IPS-11a (cell line): ENCODE measurements around the gene TAGAP.

Source experiments
- H3K4me3 ChIP-seq: one replicate; pipeline ENCODE4 v1.5.1; 2013; ENCODE audit warnings: low read depth, low read length, control low read depth

Gene TAGAP

DNA sequence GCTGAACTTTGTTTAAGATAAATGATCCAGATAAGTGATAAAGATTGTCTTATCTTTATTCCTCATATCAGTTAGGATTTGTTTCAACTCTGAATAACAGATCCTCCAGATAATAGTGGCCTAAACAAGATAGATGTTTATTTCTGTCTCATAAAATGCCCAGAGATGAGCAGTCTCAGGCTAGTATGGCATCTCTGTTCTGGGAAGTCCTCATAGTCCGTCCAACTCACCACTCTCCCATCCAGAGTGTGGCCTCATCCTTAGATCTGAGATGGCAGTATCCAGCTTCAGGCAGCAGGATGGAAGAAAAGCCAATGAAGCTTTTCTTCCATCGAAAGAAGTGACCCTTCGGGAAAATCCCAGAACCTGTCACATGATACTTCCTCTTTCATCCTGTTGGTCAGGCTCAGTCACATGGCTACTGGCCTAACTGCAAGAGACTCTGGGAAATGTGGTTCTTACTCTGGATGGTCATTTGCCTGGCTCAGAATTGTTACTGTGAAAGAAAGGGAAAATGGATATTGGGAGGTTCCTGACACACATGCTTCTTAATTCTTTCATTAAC is 29.4 kb upstream of the TAGAP start:
- peak overlapping the region; percentile 31 for H3K4me3 ChIP-seq

DNA sequence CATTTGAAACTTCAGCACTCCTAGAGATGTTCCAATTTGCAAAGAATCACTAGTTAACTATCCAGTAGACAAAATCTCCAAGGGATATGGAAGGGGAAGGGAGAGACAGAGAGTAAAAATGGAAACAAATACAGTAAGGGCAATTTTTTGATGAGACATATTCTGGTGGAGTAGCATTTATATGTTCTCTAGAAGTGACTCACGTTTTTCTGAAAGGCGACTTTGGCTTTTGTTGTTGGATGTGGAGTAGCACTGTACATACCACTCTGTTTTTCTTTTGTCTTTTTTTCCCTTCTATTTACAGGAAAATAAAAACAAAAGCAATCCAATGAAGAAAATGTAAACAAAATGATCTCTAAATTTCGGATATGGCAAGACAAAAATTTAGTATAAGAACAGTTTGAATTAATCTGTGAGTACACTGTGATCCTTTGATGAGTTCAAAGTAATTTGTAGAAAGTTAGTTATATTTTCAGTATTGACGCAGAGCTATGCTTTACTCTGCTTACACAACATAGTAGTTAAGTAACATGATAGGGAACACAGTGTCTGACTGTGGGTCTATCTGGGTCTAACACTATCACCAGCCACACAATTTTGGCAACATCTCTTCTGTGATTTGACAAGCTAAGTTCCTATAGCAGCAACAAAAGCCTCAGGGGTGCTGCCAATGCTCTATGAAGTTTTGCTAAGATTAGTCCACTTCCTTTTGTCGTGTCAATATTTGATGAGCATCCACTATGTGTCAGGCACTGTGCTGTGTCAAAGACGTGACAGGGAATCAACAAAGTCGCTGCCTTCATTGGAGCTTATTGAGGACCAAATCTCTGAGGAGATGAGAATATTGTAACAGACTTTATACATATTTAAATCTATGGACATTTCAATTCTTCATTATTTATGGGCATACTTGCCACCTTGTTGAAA is 27.3 kb upstream of the TAGAP start:
- H3K4me3 ChIP-seq, result no peak overlapping the region

DNA sequence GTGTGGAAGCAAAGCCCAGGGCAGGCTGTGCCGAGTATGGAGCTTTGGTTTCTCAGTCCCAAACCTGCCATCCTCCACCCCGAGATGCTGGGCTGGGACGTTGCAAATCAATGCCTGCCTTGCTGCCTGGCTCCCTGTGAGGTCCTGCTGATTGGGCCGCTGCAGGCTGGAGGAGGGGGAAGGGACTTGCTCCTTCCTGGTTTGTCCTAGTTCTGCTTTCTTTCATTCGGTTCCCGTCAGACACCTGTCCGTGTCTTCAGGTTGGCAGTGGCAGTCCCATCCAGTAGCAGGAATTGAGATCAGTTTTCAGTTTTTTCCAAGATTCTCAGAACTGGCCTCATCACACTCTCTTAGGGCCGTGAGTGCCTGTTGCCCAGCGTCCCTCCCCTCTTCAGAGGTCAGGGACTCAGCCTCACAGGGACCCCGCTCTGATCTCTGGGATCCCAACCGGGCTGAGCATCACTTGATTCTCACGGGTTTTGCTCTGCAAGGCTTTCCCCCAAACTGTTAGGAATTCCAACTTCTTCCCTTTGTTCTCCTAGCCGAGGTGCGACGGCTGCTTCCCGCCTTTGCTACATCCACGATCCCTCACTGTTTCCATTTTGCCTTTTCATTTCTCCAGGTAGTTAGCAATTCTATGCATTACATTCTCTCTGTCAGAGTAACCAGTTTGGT is 24.2 kb upstream of the TAGAP start:
- no peak overlapping the region for H3K4me3 ChIP-seq

DNA sequence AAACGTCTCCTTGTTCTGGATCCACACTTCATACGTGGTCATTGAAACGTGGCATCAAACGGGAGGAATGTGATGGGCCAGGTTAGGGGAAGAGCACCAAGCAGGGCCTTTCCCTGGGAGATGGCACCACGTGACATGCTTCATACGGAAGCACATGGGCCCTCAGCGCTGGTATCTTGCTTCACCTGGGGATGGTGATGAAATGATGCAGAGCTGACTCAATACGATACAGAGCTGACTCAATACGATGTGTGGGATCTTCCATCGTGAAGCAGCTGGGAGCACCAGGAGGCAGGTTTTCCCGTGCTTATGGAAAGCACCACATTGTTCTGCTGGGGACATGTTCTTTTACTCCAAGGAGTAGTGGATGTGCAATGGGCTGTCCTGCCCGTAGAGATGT is 22.5 kb upstream of the TAGAP start:
- H3K4me3 ChIP-seq, result no peak overlapping the region

DNA sequence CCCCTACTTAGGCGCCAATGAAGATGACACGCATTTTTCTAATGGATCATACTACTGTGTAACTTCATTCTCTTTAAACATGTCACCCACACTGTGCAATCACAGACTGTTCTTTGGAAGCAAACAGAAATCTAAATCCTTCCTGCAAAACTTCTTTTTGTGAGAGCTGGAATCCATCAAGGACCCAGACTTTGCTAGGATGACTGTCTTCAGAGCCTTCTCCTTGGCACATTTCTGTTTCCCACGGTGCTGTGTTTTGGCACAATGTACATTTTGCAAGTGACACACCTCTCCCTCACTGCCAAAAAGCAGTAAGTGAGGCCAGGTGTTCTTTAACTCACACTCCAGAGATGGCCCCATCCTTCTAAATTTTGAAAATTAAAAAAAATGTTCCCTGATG is 21.7 kb upstream of the TAGAP start:
- H3K4me3 ChIP-seq, result no peak overlapping the region

DNA sequence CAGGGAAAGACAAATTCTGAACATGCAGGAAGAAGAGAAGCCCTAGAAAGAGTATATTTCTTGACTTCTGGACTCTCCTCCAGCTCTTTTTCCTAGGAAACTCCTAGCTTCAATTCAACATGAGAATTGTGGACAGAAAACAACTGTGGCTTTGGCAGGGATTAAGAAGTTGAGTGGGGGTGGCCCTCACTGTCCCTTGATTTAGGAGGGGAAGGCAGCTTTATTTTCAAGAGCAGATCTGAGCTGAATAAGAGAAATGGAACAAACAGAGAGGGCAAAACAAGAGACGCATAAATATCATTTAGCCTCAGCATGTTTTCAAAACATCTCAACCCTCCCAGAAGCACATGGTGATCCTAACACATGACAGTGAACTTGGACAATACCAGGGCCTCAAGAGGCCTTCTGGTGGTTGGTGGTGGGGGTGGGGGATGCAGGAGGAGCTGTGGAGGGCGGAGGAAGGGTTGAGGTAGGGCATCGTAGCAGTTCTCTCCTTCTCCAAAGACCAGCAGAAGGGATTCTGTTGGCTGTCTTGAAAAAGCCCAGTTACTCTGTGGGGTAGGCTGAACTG is 21.1 kb upstream of the TAGAP start:
- H3K4me3 ChIP-seq, result no peak overlapping the region

DNA sequence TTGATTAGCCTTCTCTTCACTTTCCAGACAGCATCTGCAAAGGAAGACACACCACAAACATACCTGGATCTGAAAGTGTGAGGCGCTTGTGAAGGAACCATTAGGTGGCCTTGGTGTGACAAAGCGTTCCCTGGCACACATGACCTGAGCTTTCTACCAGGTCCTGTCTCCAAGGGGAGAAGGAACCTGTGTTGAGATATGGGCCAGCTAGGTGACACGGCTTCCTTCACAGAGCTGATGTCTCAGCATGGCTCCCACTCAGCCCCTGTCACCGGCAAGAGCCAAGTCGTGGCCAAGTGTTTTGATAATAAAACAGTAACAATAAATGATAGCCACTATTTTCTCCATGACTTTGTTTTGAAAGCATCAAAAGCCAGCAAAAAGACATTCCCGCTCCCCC is 20.3 kb upstream of the TAGAP start:
- no peak overlapping the region for H3K4me3 ChIP-seq

DNA sequence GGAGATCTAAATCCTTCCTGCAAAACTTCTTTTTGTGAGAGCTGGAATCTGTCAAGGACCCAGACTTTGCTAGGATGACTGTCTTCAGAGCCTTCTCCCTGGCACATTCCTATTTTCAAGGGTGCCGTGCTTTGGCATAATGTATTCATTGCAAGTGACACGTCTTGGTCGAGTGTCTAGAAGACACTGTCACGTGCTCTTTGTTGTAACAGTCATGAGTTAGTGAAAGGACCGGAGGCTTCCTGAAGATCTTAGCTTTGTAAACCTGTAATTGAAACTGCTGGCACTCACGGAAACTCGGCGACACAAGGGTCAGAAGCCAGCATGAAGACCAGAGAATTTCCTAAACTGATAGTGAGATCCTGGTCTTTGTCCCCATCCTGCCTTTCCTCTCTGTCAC is 19.7 kb upstream of the TAGAP start:
- H3K4me3 ChIP-seq, result no peak overlapping the region

DNA sequence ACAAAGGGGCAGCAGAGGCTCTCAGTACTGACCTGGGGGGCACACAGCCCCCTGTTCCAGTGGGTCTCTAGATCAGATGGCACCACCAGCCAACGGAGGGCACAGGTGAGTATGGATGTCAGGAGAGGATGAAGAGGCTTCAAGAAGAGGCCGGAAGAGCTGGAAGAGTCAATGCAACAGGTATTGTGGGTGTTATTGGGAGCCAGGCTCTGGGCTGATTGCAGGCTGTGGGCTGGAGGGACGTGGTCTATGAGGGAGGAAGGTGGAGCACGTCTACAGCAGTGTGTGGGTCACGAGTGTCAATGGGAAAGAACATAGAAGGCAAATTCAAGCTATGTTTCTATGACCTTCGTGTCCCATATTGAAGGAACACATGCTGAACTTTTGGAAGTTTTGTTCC is 18.8 kb upstream of the TAGAP start:
- H3K4me3 ChIP-seq, result no peak overlapping the region

DNA sequence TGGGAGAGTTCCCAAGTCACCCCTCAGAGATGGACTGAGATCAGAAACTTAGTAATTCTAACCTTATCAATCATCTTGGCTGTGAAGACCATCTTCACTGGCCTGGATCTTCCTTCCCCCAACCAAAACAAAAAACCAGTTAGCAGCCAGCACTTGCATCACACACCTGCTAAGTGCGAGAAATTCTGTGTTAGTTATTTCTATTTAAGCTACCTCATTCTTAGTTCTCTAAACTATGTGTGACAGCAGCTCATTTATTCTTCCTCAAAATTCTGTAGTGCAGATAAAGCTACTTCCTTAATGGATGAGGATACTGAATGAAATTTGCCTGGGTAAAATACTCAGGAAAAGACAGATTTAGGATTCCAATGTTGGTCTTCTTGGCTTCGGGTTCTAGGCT is 18.2 kb upstream of the TAGAP start:
- H3K4me3 ChIP-seq, result no peak overlapping the region

DNA sequence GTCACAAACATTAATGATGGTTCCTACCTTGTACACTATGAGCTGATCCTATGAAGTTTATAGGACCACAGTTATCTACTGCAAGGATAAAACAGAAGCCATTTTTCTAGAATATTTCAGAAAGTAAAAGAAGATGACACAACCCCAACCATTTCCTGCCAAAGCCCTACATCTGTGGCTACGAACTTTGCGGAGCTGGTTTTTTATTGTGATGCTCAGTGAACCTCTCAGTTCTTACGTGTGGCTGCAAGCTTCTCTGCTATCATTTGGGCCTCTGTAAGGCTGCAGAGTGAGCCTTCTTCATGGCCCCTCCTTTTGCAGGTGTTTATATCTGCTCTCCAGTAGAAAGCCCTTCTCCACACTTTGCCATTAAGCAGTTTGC is 17.8 kb upstream of the TAGAP start:
- H3K4me3 ChIP-seq, result no peak overlapping the region

DNA sequence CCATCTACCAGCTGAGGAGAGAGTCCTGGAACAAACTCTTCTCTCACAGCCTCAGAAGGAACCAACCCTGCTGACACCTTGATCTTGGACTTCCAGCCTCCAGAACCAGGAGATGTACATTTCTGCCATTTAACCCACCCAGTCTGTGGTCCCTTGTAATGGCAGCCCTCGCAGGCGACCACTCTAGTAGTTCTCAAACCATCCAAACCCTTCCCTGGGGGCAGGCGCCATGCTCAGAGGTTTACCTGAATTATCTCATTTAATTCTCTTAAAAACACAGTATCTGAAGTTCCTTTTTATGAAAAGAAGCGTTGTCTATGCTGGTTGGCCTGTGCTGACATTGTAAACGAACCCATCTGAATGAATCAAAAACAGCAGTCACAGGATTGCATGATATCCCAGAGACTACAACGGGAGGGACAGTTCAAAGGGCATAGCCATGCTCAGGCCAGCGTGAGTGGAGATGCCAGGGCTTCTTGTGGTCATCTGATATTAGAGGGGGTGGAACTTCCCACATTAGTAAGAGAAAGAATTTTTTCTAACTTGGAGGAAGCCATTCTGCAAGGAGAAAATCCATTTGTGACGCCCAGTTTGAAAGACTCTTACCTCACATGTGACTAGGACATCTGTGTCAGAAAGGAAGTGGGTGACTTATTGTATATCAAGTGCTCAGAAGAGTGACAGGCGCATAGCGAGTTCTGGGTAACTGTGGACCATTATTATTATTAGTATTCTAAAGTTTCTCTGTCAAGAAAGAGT is 17.2 kb upstream of the TAGAP start:
- no peak overlapping the region for H3K4me3 ChIP-seq

DNA sequence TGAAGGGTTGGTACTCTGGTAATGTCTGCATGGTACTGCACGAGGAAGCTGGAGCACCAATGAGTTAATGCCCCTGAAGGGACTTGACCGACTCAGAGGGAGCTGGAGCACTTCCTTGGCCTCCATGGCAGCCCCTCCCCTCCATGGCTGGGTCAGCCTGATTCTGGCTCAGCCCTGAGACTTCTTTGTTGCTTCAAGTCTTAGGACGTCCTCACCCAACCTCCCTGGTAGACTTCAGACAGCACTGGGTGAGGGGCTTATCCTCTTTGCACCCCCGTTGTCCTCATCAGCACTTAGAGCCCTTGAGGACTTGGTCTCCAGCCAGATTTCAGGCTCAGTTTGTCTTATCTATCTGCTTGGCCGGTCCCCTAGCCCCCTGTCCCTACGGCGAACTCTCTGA is 16.4 kb upstream of the TAGAP start:
- H3K4me3 ChIP-seq, result no peak overlapping the region

DNA sequence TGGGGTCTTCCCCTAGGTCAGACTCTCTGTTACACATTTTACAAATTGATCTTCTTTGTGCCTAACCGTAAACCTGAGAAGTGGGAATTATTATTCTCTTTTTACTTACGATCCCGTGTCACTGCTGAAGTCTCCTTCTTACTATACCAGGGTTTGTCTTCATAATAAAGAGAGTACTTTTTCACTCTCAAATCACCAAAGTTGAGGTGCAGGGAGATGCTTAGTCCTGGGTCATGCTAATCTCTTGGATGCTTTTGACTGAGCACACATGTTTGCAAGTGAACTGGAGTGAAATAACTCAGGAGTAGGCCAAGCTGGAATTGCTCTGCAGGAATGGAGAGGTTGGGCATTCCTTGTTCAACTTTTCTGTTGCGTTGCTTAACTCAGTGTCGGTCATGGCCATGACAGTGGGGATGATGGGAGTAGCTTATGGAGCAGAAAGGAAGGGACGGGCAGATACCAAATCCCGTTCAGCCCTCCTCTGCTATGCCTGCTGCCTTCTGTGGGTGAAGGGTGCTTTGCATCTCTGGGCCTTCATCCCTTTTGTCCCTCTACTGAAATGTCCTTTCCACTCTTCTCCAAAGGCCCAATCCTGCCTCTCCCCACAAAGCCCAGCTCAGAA is 15.2 kb upstream of the TAGAP start:
- no peak overlapping the region for H3K4me3 ChIP-seq

DNA sequence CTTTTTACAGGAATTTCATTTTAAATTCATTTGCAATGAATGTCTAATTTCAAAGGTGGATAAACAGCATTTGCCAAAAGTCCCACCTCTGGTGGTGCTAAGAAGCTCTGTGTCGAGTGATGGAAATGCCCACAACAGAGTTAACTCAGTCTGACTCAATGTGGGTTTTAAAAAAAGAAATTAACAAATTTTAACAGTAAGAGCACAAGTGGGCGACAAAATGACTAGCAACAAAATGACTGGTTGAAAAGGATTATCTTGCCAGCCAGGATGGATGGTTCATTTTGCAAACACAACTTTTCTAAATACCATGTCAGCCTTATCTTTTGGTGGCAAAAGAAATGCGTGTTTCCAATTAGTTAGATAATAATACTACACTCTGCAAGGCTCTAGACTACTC is 14.3 kb upstream of the TAGAP start:
- H3K4me3 ChIP-seq, result no peak overlapping the region

DNA sequence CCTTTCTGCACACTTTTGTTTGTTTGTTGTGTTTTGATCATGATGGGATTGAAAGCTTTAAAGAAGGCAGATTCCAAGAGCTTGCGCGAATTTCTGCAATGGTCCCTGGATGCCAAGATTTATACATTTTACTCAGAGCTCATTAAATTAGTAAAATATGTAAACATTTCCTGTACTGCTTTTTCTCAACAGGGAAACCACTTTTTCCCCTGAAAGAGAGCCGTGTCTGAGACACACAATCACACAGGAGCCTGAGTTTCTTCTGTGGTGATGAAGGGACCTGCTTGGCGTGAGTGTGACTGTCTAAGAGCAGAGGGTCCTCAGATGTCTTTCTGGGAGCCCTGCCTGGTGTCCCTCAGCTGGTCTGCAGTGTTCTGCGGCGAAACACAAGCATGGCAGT is 12.1 kb upstream of the TAGAP start:
- no peak overlapping the region for H3K4me3 ChIP-seq

DNA sequence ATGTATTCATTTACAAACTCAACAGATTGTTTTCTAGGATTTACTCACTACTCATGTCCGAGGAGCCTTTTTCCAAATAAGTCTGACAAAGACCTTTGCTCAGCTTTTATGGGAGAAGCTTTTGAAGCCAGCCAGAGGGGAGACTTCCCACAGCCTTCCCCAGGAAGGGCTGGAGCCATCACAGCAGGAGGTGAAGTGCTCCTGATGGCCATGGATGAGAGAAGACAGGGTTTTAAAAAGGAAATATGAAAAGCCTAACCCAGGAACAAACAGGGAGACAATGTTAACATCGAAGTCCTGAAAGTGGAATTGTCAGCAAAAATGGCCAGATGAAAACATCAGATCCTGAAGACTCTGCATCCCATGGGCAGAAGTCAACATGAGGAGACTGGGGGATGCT is 11.6 kb upstream of the TAGAP start:
- H3K4me3 ChIP-seq, result no peak overlapping the region

DNA sequence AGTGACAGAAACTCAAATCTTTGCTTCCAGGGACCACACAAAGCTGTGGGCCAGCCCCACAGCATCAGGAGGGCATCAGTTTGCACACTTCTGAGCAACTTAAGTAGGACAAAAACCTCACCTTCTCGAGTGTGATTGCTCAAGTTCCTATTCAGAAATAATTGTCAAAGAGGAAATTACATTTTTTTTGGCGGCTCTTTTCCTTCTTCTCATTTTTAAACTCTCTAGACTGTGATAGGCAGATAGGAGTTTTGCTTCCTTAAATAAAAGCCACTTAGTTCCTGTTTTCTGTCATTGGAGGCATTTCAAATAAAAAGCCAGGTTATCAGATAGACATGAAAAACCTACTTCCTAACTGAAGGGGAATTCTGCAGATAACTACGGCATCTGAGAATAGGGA is 11.2 kb upstream of the TAGAP start:
- H3K4me3 ChIP-seq, result no peak overlapping the region

DNA sequence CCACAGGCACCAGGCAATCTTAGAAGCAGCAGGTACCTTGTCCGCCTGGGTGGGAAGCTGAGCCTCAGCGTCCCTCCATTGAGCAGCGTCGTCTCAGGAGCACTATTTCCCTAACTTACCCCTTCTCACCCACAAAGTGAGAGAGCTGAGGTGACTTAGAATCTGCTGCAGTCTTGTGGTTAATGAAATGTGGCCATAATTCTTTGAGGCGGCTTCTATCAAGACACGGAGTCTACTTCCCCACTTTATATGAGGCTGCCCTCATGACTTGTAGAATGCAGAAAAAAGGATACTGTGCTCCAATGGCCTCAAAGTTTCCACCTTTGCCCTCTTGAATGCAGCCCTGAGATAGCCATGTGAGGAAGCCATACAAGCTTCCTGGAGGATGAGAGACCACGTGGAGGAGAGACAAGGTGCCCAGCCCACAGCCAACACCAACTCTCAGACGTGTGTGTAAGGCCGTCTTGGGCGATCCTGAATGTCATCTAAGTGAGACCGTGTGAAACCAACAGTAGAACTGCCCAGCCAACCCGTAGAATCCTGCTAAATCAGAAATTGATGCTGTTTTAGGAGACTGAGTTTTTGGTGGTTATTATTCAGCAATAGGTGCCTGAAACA is 9.1 kb upstream of the TAGAP start:
- H3K4me3 ChIP-seq, result no peak overlapping the region

DNA sequence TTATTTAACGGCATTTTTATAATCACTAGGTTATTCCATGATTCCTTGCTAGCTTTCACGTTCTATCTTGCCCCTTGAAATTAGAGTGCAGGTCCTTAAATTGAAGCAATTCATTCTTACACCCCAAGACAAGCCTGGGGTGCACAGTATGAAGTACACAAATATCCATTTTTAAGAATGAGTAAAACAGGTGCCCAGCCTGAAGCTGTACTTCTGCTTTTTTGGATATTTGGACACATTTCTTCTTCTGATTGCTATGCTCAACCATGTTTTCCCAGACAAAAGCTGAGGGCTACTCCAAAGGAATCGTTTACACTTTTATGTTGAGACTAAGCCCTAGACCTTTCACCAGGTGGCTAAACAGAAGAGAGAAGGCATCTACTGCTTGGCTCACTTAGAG is 7.9 kb upstream of the TAGAP start:
- H3K4me3 ChIP-seq, result no peak overlapping the region
